GM18868 (cell line): ENCODE results near the gene ALDH1L1.

Experiments used
- ATAC-seq: cut with Tn5 transposase; IDR thresholded peaks from one replicate; pipeline ENCODE4 v1.9.1; 2021; ENCODE audit warnings: mild to moderate bottlenecking, moderate library complexity; ENCODE audit not compliant: unreplicated experiment

Gene ALDH1L1

DNA sequence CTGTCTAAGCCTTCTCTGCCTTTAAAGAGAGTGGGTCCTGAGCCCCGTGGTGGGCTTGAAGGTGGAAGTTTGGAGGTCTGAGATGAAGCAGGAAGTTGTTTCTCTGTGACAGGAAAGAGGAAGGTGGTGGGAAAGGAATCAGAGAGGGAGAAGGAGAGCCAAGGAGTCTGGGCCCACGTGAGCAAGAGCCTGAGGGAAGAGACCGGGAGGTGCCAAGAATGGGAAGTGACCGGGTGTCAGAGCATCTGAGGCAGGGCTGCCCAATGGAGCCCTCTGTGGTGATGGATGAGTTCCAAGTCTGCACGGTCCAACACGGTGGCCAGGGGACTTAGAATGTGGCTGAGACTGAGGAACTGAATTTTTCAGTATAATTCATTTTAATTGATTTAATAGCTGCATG, 24.6 kb downstream of the ALDH1L1 start:
- no peak for ATAC-seq

DNA sequence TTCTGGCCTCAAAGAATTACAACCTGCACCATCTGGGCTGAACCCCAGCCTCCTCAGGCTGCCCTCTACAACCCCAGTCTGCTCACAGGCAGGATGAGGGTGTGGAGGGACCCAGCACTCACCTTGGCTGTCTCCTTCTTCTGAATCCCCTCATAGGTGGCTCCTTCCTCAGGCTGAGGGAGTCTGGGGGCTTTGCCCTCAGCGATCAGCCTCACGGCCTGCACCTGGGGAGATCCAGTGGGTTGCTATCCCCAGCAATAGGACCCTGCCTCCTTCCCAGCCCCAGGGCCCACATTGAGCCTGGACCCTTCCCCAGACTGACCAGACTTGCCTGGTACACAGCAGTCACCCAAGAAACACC, 25.1 kb downstream of the ALDH1L1 start:
- no peak for ATAC-seq

DNA sequence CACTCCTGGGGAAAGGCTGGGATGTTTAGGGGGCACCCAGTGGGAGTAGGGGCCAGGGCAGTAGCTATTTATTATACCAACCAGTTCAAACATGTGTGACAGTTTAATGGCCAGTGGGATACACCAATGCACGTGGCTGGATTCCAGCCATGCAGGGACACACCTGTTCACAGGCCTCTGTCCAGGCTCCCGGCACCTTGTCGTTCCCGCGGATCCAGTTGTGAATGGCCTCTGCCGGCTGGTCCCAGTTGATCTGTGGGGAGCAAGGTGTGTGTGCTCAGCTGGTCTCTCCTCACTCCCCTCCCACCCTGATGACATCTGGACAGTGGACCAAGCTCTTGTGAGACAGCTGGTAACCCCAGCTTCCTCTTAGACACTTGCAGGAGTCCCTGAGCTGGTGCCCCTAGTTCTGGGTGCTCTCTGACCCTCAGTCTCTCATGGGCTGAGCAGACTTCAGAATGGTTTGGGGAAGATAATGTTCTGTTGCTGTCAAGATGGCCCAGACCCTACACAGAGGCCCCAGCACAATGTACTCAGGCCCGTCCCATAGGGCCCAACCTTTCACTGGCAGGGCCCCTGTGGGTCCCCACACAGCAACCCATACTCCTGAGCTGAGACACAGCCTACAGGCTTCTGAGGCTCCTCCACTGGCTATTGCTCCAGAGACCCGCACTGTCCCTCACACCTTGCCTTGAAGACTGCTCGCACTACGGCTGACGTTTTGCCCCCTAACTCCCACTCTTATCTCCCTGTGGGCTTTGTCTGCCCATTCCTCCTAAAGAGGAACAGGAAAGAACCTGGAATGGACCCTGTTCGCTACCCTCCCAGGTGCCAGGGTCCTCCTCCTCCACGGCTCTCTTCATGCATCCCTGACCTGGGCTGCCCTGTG, 25.8 kb downstream of the ALDH1L1 start:
- ATAC-seq, result no peak

DNA sequence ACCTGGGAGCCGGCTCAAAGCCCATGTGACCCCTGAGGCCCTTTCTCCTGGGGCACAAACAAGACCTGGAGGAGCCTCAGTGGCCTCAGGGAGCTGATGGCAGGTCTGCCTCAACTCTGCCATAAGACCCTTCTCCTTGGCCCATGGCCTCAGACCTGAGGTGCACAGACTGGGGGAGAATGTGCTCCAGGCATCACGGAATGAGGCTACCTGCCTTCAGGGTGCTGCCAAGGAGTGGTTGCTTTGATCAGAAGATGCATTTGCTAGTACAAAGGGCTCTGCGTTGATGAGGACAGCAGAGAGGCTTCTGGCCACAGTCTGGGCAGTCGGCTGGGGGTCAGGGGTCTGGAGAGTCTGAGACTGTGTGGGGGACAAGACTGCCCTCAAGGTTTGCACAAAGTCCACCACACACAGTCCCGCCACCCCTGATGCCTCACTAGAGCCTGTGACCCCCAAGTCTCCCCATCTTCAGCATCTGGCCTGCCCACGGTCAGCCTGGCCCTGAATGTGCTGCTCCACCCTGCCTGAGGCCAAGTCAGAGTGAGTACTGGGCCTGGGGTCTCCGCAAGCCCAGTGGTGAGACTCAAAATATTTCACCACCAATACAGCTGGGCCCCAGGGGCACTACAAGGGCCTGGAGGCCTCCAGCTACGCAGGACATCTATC, 26.6 kb downstream of the ALDH1L1 start:
- ATAC-seq, result no peak

DNA sequence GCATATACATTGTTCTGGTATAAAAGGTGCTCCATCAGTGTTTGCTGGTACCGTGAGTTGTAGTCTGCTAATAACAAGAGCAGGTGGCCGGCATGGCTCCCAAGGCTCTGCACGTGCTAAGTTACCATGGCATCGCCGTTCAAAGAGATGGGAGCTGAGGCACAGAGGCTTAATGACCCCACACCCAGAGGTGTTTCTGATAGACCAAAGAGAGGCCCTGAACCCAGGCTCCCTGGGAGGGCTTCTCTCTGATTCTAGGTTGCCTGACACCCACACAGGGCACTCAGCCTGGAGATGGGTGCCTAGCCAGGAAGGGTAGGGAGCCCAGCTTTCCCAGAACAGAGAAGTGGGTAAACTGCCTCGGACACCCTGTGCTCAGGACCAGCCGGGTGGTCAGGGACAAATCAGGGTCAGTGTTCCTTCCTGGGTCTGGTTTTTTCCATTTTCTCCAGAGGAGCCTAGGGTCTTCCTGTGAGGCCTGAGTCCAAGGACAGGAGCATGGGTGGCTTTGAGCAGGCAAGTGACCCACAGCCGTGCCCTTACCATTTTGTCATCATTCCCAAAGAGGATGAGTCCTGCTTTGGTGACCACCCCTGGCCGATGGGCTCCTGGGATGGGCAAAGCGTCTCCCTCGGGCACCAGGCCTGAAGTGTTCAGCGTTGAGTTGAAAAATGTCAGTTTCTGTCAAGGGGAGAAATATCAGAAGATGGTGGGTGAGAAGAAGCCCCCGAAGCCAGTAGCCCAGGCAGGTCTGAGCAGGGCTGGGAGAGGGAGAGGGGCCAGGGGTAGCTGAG, 27.3 kb downstream of the ALDH1L1 start:
- no peak for ATAC-seq

DNA sequence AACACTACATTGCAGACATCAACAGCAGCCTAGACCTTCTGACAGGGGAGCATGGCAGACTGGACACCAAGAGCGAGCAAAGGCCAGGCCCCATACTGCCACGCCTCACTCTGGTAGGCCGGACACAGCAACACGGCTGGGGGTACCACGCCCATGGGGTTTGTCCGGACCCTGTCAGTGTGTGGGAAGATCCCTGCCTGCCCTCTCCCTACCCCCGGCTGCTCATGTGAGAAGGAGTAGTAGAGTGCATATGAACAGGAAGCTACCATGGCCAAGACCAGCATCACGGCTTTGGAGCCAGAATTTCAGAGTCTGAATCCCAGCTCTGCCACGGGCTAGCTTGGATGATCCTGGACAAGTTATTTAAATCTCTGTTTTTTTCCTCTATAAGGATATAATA, 27.9 kb downstream of the ALDH1L1 start:
- ATAC-seq, result no peak

DNA sequence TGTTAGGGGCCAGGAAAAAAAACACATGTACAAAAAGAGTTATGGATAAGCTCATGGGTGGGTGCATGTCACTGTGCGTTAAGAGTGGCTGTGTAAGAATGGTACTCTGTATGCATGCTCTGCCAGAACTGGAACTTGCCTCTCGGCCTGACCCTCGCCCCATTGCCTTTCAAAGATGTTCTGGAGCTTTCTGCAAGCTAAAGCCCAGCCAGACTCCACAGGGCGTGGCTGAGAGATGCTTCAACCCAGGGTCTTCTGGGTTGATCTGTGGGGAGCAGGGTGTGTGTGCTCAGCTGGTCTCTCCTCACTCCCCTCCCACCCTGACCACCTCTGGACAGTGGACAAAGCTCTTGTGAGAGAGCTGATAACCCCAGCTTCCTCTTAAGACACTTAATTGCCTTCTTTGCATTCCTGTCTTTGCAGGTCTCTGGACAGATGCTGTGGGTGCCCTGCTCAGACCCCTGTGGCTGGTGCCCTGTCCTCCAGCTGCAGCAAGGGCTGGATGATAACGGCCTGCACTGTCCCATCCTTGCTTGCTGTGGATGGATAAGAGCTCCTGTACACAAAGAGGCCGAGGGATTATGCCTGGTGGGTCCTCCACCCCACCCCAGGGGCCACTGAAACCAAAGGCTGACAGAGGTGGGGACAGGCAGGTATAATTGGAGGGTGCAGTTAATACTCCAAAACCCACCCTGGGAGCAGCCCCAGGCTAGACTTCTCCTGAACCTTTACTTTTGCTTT, 28.7 kb downstream of the ALDH1L1 start:
- ATAC-seq, result no peak

DNA sequence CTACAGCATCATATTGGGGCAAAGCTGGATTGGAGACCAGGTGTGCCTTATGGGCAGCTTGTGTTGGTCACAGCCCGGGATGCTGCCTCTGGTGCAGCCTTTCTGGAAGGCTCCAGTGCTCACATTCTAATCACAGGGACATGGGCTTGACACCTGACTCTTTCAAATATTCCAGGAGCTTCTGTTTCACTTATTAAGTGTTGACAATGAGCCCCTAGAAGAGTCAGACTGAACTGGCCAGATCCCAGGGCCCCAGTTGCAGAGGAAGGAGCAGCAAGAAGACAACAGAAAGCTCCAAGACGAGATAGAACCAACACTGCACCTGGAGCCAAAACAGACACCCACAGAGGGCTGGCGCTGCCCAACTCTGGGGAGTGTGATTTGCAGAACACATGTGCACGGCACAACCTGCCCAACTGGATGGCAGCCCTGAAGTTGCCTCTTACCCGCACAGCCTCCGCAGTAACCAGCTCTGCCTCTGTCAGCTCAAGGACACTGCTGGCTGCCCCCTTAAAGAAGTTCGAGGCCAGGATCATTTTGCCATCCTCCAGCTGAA, 30.3 kb downstream of the ALDH1L1 start:
- ATAC-seq, result no peak

DNA sequence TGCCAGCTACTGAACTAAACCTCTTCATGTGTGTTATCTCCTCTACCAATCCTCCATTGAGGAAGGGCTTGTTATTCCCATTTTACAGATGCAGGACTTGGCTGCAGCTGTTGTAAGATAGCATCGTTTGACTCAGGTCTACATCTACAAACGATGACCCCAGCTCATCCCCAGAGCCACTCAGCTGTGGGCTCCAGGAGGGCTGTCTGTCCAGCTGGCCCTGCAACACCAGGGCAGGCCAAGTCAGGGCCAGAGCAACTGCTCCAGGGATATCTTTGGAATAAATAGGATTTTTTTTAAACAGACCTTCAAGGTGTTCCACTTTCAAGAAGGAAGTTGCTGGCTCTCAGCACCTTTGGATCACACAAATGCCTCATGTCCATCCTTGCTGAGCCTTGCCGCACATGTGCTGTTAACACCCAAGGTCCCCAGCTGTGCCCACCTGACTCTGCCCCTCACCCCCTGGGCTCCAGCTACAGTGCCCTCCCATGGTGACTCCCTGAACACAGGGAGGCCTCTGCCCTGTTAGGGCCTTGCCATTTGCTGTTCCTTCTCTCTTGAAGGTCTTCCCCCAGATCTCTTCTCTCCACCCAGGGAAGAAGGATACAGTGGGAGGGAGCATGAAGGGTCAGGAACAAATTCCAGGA, 31.0 kb downstream of the ALDH1L1 start:
- no peak for ATAC-seq

DNA sequence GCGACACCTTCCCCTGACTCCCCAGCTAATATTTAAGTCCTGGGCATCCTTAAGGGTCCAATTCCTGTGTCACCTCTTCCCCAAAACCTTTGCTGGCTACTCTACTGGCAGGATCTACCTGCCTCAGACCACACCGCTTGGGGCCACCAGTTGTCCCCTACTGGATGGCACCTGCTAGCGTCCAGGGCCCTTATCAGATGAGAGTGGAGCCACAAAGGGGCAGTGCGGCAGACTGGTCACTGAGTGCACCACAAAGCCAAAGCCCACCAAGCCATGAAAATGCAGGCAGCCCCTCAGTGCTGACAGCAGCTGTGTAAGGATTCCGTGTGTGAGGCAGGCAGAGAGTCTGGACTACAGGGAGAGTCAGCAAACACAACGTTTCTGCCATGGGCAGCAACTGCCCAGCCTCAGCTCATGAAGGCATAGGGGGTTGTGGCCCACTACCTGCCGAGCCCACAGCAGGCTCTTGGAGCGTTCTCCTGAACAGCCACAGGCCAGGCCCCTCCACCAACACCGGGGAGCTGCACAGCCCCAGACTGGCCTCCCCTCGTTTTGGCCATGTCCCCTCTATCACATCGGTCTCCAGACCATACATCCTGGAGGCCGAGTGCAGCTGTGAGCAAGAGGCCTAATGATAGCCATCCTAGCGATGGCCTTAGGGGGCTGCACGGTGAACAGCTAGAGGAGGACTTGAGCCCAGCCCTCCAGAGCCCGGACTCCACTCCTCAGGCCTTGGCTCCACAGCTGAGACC, 32.3 kb downstream of the ALDH1L1 start:
- no peak for ATAC-seq

DNA sequence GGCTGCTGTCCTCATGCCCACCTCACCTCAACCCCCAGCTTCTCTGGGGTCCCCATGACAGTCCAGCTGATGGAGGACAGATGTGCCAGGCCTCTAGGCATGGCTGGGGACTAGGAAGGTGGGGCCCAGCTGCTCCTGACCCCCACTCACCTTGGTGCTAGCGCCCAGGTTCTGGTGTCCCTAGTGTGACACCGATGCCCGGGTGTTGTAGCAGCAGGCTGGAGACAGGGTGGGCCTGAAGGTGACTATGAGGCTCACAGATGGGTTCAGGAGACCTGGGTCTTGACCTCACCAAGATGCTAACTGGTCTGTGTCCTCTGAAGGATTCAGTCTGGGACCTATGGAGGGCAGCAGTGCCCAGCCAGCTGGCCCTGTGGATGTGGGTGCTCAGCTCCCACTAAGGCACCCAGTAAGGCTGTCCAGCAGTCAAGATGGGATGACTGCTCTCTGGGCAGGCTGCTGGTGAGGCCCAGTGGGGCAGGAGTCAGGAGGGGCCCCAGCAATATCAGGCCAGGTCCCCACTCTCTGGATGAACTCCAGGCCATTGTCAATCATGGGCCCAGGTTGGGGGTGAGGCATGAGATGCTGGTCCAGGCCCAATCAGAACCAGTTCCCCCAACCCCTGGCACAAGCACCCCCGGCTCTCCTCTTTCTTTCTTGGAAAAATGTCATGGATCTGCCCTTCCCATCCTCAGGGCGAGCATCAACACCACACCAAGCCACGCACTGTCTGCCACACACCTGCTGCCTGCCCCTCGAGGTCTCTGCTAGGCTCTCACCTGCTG, 33.0 kb downstream of the ALDH1L1 start:
- no peak for ATAC-seq

DNA sequence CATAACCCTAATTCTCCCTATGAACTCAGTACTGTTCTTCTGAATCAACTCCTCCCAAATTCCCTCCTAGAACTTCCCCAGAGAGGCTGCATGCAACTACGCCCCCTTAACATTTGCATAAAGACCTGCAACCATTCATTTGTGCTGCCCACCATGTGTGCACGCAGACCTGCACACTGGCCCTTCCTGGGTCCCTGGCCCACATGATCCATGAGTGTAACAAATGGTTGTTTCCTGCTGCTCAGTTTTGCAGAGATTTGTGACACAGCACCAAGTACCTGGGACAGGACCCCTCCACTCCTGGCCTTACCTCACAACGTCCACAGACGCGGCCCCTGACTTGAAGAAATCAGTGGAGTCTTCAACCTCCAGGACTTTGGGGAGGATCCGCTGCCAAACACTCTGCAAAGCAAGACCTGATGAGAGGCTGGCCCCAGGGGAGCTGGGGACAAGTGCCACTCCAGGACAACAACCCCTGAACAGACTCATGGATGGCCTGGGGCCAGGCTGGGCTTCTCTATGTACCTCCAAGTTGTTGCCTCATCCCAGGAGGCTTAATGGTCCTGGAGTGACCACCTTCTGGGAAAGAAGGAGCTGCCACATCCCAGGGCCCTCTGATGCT, 33.8 kb downstream of the ALDH1L1 start:
- no peak for ATAC-seq

DNA sequence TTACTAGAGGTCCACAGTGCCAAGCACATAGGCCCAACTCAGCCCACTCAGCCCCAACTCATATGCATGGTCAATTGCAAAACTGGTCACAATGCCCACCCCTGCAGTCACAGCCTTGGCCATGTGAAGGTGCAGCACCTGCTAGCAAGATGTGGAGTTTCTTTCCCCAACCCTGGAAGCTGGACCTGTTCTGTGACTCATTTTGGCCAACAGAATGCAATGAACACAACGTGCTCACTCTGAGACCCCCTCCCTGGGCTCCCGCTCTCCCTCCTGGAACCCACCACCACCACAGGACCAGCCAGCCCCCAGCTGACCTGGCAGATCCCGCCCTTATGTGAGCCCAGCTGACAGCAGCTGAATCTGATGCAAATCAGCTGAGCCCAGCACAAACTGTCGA, 34.4 kb downstream of the ALDH1L1 start:
- no peak for ATAC-seq

DNA sequence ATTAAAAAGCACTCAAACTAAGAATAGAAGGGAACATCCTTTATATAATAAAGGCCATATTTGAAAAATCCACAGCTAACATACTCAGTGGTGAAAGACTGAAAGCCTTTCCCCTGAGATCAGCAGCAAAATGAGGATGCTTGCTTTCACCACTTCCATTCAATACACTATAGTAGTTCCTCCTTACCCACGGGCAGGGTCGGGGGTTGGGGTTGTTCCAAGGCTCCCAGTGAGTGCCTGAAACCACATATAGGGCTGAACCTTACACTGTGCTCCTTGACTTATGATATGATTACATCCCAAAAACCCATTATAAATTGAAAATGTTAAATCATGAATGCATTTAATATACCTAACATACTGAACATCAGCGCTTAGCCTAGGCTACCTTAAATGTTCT, 37.7 kb downstream of the ALDH1L1 start:
- no peak for ATAC-seq

DNA sequence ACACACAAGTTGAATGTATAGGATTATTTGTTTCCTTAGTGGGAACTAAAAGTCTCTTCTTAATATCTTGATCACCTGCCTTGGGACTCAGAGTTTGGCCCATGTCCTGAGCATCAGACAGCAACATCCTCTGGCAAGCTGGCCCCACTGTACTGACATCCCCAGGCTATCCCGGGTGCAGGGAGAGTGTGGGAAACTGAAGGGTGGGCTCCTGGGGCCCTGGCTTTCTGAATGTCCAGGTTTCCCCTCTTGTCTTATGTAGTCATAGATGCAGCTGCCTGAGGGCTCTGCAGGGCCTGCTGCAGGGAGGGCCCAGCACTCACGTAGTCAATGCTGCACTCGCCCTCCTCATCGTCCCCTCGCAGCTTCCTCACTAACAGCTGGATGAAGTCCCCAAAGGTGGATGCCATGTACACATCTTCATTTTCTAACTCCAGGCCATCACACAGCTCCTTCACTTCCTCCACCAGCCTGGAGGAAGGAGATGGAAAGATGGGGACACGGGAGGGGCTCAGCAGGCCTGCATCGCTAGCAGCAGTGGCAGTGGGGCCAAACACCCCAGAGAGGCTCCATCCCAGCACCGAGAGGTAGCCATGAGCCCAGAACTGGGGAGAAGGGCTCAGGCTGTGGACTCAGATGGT, 42.8 kb downstream of the ALDH1L1 start:
- ATAC-seq, result no peak

DNA sequence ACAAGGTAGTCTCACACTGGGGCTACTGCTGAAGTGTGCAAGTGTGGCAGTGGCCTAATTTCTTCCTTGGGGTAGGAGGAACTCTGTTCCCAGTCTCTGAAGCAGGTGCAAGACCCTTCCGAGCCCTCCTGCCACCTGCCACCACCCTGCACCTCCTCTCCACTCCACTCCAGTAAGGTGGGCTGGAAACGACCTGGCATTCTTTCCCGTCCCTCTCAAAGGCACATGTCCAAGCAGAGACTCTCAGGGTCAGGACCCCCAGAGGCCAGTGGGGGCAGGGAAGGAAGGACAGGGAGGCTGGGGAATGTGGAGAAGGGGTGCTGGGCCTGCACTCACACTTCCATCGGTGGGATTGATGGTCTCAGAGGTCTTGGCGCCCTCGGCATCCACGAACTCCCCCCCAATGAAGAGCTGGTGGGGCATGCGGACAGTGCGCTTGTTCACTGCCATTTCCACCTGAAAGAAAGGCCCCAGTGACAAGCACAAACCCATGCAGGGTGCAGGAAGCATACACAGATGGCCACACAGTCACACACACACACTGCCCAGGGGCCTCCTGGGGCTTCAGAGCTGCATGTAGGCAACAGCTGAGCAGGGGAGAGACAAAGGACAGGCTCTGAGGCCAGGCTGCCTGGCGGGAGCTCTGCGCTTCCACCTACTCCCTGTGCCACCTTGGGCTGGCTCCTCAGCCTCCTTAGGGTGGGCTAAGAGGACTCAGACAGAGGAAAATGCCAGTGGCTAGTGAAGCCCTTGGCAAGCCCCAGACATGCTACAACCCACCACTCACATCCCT, 43.8 kb downstream of the ALDH1L1 start:
- no peak for ATAC-seq
